ENCODE data around the gene ADAMTS9.
A peak's percentile ranks its signal among the peaks of the same experiment; 100 is the strongest.

The ADAMTS9 gene

DNA sequence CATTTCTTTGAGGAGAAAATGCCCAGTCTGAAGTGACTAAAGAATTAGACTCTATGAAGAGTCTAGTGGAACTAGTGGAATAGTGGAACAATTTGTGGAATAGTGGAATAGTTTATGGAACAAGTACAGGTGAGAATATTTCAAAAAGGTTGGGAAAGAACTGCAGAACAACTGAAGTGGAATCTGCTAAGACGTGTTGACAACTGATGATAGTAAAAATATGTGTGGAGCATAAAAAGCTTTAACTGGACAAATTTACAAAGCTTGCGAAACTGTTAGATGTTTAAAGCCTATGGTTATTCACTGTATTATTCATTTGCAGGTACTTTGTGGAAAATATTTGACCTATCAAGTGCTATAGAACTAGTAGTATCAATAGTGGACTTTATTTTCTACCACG, 164.5 kb downstream of the ADAMTS9 start:
- no peak for DNase-seq

DNA sequence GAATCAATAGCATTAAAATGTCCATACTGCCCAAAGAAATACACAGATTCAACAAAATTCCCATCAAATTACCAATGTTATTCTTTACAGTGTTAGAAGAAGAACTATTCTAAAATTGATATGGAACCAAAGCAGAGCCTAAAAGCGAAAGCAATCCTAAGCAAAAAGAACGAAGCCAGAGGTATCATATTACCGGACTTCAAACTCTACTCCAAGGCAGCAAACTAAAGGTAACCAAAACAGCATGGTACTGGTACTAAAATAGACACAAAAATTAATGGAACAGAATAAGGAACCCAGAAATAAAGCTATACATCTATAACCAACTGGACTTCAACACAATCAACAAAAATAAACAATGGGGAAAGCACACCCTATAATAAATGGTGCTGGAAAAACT, 167.5 kb downstream of the ADAMTS9 start:
- no peak for DNase-seq

DNA sequence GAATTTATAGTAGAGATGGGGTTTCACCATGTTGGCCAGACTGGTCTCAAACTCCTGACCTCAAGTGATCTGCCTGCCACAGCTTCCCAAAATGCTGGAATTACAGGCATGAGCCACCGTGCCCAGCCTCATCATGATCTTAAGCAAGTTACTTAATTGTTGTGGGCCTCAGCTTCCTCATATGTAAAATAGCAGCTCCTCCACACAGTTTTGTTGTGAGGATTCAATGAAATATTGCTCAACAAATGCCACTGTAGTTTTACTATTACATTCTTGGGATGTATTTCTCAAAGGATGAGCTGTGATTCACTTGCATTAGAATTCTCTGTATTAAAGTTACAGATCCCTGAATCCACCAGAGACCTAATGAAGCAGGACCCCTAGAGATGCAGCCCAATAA, 168.8 kb downstream of the ADAMTS9 start:
- DNase-seq: peak; percentile 25

- DNase-seq: no peak
These were observed 169.3 kb downstream of the ADAMTS9 start for GRCh38 chr3:64518496-64518895.

DNA sequence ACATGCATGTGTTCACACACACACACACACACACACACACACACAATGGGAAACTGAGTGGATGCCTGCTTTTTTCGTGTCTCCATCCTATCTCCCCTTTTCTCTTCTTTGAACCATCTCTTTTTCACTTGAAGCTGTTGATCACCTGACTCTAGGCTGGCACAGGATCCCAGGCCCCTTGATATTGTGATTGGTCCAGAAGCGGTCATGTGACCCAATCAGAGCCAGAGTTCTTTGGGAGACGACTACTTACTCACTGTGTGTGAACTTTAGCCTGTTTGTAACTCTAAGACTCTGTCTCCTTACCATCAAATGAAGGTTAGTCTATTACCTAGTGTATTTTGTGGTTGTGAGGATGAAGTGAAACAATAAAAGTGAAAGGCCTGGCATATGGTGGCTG, 172.9 kb downstream of the ADAMTS9 start:
- no peak for DNase-seq

DNA sequence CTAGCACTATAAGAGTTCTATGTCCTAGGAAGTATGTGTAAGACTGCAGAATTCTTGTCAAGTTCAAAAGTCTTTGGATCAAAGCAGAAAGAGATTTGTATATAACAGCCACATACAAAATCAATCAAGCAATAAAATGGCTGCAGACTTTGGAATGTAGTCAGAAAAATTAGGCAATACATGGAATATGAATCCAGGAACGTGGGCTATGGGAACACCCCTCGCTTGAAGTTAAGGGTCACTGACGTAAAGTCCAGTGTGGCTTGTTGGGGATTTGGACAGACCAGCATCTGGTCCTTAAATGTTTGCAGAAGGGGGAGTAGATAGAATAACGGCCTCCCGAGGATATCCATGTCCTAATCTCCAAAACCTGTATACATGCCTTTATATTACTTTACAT, 178.6 kb downstream of the ADAMTS9 start:
- no peak for DNase-seq

DNA sequence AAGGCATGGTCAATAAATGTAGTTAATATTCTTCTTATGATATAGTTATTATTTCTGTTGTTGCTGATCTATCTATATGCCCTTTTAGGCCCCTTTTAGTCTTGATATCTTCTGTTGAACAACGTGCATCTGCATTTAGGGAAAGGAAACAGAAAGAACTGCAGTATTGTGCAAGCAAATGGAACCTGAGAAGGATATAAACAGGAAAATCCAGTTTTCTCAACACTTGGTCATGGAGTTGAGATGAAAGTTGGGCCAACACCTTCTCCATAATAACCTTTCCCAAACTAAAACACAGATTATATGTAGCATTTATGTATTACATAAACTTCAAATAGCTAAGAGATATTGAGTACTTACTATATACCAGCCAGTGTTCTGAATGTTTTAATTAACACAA, 179.7 kb downstream of the ADAMTS9 start:
- no peak for DNase-seq

GRCh38 chr3:64506255-64506654, 181.5 kb downstream of the ADAMTS9 start:
- DNase-seq: no peak

GRCh38 chr3:64505419-64505818, 182.4 kb downstream of the ADAMTS9 start:
- DNase-seq: no peak

DNA sequence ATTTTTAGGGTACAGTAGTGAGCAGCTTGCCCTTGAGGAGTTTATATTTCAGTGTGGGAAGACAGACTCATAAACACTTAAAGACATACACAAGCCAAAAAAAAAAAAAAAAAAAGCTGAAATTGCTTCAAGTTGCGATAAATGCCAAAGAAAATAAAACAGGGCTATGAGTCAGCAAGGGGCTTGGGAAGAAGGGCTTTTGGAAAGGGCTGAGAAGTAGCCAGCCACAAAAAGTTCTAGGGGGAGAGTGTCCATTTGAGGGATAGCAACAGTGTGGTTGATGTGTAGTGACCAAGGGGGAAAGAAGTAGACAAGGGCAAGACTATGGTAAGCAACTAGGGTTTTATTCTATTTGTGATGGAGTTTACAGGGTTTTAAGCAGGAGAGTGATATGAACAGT, 185.5 kb downstream of the ADAMTS9 start:
- DNase-seq: peak; percentile 62

DNA sequence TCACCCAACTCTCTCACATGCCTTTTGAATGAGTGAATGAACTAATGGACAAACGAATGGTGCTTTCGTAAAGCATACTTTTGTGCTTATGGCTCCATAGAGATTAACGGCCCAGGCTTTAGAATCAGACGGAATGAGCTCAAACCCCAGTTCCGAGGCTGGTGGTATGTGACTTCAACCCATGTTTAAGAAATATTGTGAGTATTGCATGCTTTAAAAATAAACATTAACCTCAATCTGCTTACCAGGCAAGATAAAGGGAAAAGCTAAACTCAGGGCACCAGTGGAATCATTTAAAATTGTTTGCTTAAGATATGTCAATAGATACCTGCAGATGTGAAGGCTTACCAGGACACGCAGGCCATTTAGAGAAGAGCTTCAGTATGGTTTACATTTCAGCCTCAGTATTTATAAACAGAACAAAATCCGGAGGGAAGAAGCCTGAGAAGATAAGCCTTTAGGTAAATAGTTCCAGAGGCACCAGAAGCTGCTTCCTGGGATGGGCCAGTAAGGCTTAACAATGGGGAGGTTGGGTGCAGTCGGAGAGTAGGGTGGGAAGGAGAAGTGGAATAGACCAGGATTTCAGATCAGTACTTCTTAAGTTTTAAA, 186.4 kb downstream of the ADAMTS9 start:
- DNase-seq: peak; percentile 43

GRCh38 chr3:64496786-64497490, 190.9 kb downstream of the ADAMTS9 start:
- no peak for DNase-seq

DNA sequence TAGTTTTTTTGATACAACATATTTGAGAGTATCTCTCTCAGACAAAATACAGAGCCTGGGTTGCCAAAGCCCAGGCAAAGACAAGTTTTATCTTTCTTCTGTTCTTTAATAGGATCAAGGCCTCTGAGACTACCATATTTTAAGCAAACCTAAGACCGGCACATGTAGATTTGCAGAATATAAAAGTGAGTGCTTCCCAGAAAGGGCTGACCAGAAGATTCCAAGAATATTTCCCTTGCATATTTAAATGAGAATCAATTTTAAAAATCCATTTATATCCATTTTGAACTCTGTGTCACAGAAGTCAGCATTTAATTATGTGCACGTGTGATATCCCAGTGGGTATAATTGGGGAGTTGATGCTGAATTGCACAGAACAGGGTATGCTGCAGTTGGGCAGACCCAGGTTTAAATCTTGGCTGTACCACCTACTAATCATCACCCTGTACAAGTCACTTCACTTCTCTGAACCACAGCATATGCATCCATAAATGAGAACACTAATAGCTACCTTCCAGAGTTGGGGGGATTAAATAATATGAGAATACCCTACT, 191.9 kb downstream of the ADAMTS9 start:
- DNase-seq: no peak

DNA sequence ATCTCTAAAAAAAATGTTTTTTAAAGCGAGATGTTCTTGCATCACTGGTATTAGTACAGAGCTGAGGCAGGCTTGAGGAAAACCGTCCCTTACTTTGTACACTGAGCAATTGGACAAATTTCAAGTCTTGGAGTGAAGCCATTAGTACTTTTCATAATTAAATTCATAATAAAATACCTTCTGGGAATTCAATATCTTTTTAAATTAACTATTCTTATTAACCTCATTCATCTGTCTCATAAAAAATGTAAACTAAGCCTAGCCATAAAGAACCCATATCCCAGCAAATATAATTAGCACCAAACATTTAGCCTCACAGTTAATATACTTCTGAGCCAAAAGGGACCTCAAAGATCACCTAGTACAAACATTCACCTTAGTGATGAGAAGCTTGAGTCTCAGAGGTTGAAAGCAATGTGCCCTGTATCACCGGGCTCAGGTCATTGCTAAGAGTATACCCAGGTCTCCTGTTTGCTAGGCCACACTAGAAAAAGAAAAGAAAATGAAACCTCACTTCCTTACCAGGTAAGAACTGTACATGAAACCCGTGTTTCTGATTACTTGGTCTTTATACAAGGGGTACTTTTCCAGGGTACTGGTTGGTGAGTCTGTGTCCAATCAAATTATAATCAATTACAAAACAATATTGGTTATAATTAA, 192.5 kb downstream of the ADAMTS9 start:
- DNase-seq: no peak

- DNase-seq: no peak
These were observed 193.3 kb downstream of the ADAMTS9 start for GRCh38 chr3:64494526-64494925.

- no peak for DNase-seq
These were observed 194.7 kb downstream of the ADAMTS9 start for GRCh38 chr3:64493149-64493548.

GRCh38 chr3:64491843-64492242, 196.0 kb downstream of the ADAMTS9 start:
- DNase-seq: no peak

DNA sequence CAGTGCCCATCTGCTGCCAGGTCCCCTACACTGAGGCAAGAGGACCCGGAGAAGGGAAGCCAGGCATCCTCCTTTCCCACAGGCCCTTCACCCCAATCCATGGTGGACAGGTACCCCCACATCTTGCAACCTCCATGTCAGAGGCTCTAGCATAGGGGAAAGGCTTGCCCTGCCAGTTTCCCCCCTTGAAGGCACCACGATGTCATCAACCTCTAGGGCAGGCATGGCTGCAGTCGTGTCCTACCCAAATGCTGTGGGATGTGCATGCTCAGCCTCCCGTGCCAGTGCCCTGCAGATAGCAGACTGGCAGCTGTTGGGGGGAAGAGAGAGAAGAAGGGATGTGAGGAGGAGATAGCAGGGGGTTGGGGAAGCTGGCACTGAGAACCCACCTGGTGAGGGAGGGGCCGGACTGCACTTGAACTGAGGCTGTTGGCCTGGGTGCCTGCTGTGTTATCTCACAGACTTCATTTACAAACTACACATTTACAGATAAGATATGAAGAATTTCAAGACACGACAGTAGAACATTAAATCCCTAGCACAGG, 197.5 kb downstream of the ADAMTS9 start:
- DNase-seq: no peak

DNA sequence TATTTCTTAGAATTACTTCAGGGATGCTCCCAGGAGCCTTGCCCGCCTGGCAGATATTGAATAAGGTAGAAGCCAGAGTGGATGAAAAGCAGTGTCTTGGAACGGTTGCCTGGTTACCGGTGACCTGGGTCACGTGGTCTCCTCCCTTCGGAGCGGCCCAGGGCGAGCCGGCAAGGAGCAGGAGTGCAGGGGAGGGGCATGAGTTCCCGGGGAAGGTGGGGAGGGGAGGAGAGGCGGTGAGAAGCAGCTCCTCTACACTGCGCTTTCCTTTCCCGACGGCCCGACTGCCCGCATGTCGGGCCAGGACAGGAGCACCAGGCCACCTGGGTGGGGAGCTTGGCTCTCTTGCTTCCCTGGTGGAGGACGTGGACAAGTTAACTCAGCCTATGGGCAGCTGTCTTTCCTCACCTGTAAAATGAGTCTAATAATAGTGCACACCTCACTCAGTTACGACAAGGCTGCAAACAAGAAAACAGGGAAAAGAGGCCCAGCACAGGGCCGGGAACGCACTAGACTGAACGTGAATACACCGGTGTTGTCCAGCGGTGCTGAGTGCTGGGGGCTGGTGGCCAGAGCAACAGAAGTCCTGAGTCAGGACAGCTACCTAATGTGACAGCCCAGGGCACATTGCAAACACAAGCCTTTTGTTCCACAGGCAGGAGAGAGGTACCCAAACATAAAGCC, 198.3 kb downstream of the ADAMTS9 start:
- no peak for DNase-seq

DNA sequence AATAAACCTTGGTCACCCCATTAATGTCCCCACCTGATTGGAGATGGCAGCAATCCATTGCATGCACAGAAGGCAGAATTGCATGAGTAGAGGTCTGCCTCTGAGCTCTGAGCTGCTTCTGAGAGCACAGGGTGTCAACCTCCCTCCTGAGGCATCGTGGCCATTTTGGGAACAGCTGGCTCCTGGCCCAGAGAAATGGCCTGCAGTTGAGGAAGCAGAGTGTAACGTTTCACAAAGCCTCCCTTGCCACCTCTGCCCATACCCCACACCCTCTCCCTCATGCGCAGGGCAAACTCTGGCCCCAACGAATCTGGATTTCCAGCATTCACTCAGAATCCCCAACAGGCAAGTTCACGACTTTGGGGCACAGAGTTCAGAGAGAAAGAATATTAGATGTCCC, 198.9 kb downstream of the ADAMTS9 start:
- DNase-seq: no peak

DNA sequence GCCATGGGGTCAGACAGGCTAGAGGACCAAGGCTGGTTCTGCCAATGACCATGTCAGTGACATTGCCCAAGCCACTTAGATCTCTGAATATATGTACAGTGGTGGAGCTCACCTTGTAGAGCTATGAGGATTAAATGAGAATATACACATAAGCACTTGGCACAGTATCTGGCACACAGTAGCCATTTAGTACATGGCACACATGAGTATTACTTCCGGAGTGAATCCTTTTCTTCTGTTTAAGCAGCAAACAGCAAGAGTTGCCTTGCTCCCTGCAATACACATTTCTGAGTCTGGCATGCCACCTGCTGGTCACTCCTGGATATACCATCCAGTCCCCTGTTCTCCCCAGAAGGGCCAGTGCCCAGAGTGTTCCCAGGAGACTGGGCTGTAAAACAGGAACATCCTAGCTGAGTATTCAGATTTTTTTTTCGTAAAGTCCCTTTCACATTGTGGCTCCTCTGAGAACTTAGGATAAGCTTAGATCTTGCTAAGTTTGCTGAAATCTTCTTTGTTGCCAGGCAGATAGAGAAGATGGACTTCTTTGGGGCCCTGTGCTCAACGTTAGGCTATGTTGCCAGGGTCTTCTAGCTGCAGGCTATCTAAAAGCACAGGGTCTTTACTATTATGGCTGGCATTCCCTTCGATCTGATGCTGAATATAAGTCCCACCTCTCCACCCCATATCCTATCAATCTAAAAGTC, 203.4 kb downstream of the ADAMTS9 start:
- peak; percentile 81 for DNase-seq

- DNase-seq: no peak
These were observed 204.3 kb downstream of the ADAMTS9 start for GRCh38 chr3:64483467-64483866.

Measured in fibroblast of skin of back (primary cell).